AG04450 (cell line): ENCODE data around the gene NFATC2. TPM values are rescaled to one million over a fixed set of nuclear protein-coding genes. Genes with fewer than 3 reads are reported as not detected.

ENCODE experiments used
- CTCF ChIA-PET: fragments of 300-600, 350-600 bp; formaldehyde crosslinking; extraction: SDS; loops from one replicate; lab custom pipeline; 2022; ENCODE audit warnings: antibody characterized with exemption, inconsistent platforms; lab: Charles Lee
- POLR2A ChIA-PET: fragments of 350-600 bp; formaldehyde crosslinking; extraction: SDS; loops from one replicate; lab custom pipeline; 2021; ENCODE audit warnings: antibody characterized with exemption, inconsistent platforms; lab: Yijun Ruan, JAX
- DNase-seq: peaks from one replicate; pipeline ENCODE4 v3.0.0-alpha.2; 2011; ENCODE audit warnings: low read depth, low spot score
- H3K27ac ChIP-seq: one replicate; pipeline ENCODE4 v1.5.1; 2012; ENCODE audit warnings: low read depth, low read length, control low read depth
- H3K27me3 ChIP-seq: one replicate; pipeline ENCODE4 v1.6.0; 2012; ENCODE audit warnings: low read length; ENCODE audit not compliant: control insufficient read depth, insufficient read depth
- H3K4me3 ChIP-seq: 2 replicates; pipeline ENCODE4 v1.5.1; 2011; ENCODE audit warnings: mild to moderate bottlenecking, low read depth, low read length, control low read depth
- H3K9me3 ChIP-seq: 2 replicates; pipeline ENCODE4 v1.5.1; 2012; ENCODE audit warnings: low read length; ENCODE audit not compliant: control insufficient read depth, insufficient read depth
- polyA plus RNA-seq: library from polyadenylated mRNA; depleted of rRNA; stranded (reverse); fragments of >200 nt; gene quantifications from 2 replicates; pipeline ENCODE4 v1.2.3, GENCODE V29; 2011
- TF ChIP-seq, protein P1 (sequence below): IDR thresholded peaks from 2 replicates; pipeline ENCODE4 v1.5.1; 2011; ENCODE audit warnings: low read depth, low read length, control low read depth, inconsistent platforms

Gene NFATC2
- polyA plus RNA-seq, 1 experiment, result 0.07 TPM

DNA sequence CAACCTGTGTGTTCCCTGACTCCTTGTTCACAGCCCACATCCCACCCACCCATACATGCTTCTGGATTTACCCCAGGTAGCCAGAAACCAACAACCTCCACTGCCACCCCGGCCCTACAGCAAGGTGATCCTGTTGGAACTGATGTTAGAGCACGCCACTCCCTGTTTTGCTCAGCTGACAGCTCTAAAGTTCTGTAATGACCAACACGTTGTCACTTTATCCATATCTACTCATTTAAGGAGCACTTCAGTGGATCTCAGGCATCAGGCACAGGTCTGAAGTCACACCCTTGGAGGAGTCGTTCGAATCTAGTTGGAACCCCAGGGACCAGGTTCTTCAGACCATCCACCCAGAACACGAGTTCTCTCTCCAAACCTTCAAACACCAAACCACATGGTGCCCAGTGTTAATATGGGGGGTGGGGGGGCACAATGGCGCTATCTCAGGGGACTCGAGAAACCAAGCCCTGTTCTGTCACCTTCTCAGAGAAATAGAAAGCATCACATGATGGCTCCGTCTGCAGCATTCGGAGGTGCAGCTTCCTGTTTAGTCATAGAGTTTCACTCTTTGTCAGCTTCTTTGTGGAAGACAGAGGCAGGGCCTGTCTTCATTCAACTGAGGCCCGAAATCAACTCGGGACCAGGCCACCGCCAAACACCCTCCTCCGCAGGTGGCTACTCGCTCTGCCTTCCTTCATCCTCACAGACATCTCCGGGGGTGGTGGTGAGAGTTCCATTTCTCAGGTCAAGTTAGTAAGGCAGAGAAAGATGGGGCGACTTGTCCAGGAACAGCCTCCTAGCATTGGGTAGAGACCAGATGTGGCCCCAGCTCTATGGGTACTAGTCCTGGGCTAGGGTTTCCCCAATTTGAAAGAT is 142.2 kb downstream of the NFATC2 start:
- Histone ChIP-seq H3K9me3 (no peaks in the 10 kb centered on the region), H3K27me3 (no peaks in the 10 kb centered on the region), H3K4me3 (no peak overlapping the region), H3K27ac (no peak overlapping the region)
- ChIA-PET CTCF (interaction anchor here (1.7 to 2.0 kb wide), 2 partner anchors 14 to 194 kb away, joined by 5 to 6 read pairs; no protein-coding TSS in a partner anchor), POLR2A (interaction anchor here (0.6 kb wide), 1 partner anchor 10 kb away, joined by 7 read pairs; no protein-coding TSS in a partner anchor)
- TF ChIP-seq, protein P1, sequence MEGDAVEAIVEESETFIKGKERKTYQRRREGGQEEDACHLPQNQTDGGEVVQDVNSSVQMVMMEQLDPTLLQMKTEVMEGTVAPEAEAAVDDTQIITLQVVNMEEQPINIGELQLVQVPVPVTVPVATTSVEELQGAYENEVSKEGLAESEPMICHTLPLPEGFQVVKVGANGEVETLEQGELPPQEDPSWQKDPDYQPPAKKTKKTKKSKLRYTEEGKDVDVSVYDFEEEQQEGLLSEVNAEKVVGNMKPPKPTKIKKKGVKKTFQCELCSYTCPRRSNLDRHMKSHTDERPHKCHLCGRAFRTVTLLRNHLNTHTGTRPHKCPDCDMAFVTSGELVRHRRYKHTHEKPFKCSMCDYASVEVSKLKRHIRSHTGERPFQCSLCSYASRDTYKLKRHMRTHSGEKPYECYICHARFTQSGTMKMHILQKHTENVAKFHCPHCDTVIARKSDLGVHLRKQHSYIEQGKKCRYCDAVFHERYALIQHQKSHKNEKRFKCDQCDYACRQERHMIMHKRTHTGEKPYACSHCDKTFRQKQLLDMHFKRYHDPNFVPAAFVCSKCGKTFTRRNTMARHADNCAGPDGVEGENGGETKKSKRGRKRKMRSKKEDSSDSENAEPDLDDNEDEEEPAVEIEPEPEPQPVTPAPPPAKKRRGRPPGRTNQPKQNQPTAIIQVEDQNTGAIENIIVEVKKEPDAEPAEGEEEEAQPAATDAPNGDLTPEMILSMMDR, result no peak
- no peak for DNase-seq

GRCh38 chr20:51399006-51399890 is 143.3 kb downstream of the NFATC2 start:
- Histone ChIP-seq H3K27me3 (no peaks in the 10 kb centered on the region), H3K4me3 (no peak overlapping the region), H3K9me3 (no peaks in the 10 kb centered on the region), H3K27ac (no peak overlapping the region)
- no peak for DNase-seq
- TF ChIP-seq, protein P1, result no peak
- POLR2A ChIA-PET, result no interaction called here
- CTCF ChIA-PET, result interaction anchor here (2.0 kb wide), 1 partner anchor 195 kb away, joined by 5 read pairs; no protein-coding TSS in a partner anchor

DNA sequence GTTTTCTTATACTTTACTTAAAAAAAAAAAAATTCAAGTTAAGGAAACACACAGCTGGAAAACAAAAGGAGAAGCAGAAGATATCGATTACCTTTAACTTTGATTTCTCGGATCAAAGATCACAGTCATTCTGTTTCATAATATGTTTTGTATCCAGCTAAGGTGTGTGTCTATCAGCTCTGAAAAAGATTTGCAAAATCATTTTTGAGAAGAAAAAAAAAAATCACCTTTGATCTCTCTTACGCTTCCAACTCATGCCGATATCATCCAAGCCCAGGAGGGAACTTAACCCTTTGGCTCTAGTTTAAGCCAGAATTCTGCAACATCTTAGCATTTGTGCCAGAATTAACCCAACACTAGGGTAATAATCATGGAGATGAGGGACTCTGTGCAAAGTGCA is 144.0 kb downstream of the NFATC2 start:
- no peak for DNase-seq
- CTCF ChIA-PET, result no interaction called here
- Histone ChIP-seq H3K9me3 (no peaks in the 10 kb centered on the region), H3K27me3 (no peaks in the 10 kb centered on the region), H3K27ac (no peak overlapping the region), H3K4me3 (no peak overlapping the region)
- TF ChIP-seq, protein P1, result no peak
- POLR2A ChIA-PET, result no interaction called here

- TF ChIP-seq, protein P1, result no peak
- no peak overlapping the region for H3K27ac ChIP-seq
- ChIA-PET CTCF (no interaction called here), POLR2A (no interaction called here)
- DNase-seq, result no peak
- no peaks in the 10 kb centered on the region for H3K27me3 ChIP-seq
- H3K9me3 ChIP-seq, result no peaks in the 10 kb centered on the region
- H3K4me3 ChIP-seq, result no peak overlapping the region
Observed at GRCh38 chr20:51398083-51398482, 144.4 kb downstream of the NFATC2 start.
